Measurements from ENCODE around the gene SNRNP25. TPM values are rescaled to one million over a fixed set of nuclear protein-coding genes. Genes with fewer than 3 reads are reported as not detected.

The SNRNP25 gene
- total and polyA plus RNA-seq, 9 of the 15 experiments (the other 6 are each of a cell fraction or from before 2014, with no cell fraction given): 59.0 to 176 (median 108) TPM

- FAIRE-seq (no peak), ATAC-seq (no peak; the same call in 1 of the 3 replicates), DNase-seq (ENCODE audit: extremely low read depth in 1 of 4, low spot score in 3 of 4) (no peak)
- Histone ChIP-seq H3K9ac (ENCODE audit: insufficient read depth in 1 of 2, low read depth in 2 of 2, low read length in 2 of 2) (no peak overlapping the region; a peak in 1 of 4 replicates), H3K36me3 (ENCODE audit: control insufficient read depth, insufficient read depth, low read length) (peaks cover 27% of the 10 kb centered on the region; the same call in 2 of the 3 replicates), H3K9me1 (ENCODE audit: control insufficient read depth, insufficient read depth, low read length) (no peaks in the 10 kb centered on the region), H3K4me2 (ENCODE audit: insufficient read depth, low read length) (no peak overlapping the region), H3K9me3 (replicated peaks; ENCODE audit: control insufficient read depth, insufficient read depth, low read depth, low read length) (no peaks in the 10 kb centered on the region), H2AFZ (ENCODE audit: low read depth, low read length) (no peak overlapping the region), H3K4me1 (replicated peaks in 1 of 2; ENCODE audit: control insufficient read depth in 2 of 2, insufficient read depth in 2 of 2, low read length in 2 of 2) (peaks cover 0 to 34% of the 10 kb centered on the region in 2 experiments; a peak in 3 of 5 replicates), H3K27ac (ENCODE audit: extremely low read depth, low read depth, low read length) (no peak overlapping the region), H3K4me3 (no peak overlapping the region), H4K20me1 (replicated peaks; ENCODE audit: control insufficient read depth, insufficient read depth, low read length) (peaks cover 4% of the 10 kb centered on the region; the same call in 1 of the 2 replicates), H3K79me2 (ENCODE audit: control insufficient read depth, insufficient read depth, low read length) (no peaks in the 10 kb centered on the region), H3K27me3 (ENCODE audit: control insufficient read depth in 2 of 2, insufficient read depth in 2 of 2, low read length in 2 of 2) (no peaks in the 10 kb centered on the region)
- ChIA-PET CTCF (ENCODE audit: low intra/inter-chr PET ratio) (no interaction called here), POLR2A (interaction anchor here (1.2 kb wide), 1 partner anchor 44 kb away, joined by 5 read pairs; no protein-coding TSS in a partner anchor)
- 74% methylated on average over 20 of the region's 21 CpGs for WGBS (ENCODE audit: insufficient coverage, low coverage, missing lambda C conversion rate)
- in situ Hi-C loops (cut with MboI): no loop called here
- intact Hi-C loops (cut with micrococcal nuclease): no loop called here
- TF ChIP-seq TARDBP (IDR thresholded peaks at IDR 0.05) (0 out of 2 replicates have a peak, but pooled peaks have one; percentile 26), CHCHD3 (CRISPR knock-in tag; IDR thresholded peaks at IDR 0.05) (no peak), ESRRA (IDR thresholded peaks at IDR 0.05; ENCODE audit: borderline replicate concordance, low read depth) (no peak), POLR2A (conservative IDR thresholded peaks at IDR 0.05) (peak; percentile 54; the same call in 1 of the 2 replicates), POLR2G (IDR thresholded peaks at IDR 0.05; ENCODE audit: low read depth, low read length) (peak; percentile 61), STAT5A (IDR thresholded peaks at IDR 0.05; ENCODE audit: borderline replicate concordance, low read length) (peak; percentile 9; the same call in 1 of the 2 replicates), RBM14 (IDR thresholded peaks at IDR 0.05; ENCODE audit: borderline replicate concordance, insufficient read depth, low read depth, low read length) (no peak), HDGF (IDR thresholded peaks at IDR 0.05) (no peak), SIRT6 (IDR thresholded peaks at IDR 0.05; ENCODE audit: low read depth, low read length) (no peak)
- TF ChIP-seq, protein P1, sequence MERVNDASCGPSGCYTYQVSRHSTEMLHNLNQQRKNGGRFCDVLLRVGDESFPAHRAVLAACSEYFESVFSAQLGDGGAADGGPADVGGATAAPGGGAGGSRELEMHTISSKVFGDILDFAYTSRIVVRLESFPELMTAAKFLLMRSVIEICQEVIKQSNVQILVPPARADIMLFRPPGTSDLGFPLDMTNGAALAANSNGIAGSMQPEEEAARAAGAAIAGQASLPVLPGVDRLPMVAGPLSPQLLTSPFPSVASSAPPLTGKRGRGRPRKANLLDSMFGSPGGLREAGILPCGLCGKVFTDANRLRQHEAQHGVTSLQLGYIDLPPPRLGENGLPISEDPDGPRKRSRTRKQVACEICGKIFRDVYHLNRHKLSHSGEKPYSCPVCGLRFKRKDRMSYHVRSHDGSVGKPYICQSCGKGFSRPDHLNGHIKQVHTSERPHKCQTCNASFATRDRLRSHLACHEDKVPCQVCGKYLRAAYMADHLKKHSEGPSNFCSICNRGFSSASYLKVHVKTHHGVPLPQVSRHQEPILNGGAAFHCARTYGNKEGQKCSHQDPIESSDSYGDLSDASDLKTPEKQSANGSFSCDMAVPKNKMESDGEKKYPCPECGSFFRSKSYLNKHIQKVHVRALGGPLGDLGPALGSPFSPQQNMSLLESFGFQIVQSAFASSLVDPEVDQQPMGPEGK (CRISPR knock-in tag; IDR thresholded peaks at IDR 0.05; ENCODE audit: borderline replicate concordance): no peak
- TF ChIP-seq, protein P2, sequence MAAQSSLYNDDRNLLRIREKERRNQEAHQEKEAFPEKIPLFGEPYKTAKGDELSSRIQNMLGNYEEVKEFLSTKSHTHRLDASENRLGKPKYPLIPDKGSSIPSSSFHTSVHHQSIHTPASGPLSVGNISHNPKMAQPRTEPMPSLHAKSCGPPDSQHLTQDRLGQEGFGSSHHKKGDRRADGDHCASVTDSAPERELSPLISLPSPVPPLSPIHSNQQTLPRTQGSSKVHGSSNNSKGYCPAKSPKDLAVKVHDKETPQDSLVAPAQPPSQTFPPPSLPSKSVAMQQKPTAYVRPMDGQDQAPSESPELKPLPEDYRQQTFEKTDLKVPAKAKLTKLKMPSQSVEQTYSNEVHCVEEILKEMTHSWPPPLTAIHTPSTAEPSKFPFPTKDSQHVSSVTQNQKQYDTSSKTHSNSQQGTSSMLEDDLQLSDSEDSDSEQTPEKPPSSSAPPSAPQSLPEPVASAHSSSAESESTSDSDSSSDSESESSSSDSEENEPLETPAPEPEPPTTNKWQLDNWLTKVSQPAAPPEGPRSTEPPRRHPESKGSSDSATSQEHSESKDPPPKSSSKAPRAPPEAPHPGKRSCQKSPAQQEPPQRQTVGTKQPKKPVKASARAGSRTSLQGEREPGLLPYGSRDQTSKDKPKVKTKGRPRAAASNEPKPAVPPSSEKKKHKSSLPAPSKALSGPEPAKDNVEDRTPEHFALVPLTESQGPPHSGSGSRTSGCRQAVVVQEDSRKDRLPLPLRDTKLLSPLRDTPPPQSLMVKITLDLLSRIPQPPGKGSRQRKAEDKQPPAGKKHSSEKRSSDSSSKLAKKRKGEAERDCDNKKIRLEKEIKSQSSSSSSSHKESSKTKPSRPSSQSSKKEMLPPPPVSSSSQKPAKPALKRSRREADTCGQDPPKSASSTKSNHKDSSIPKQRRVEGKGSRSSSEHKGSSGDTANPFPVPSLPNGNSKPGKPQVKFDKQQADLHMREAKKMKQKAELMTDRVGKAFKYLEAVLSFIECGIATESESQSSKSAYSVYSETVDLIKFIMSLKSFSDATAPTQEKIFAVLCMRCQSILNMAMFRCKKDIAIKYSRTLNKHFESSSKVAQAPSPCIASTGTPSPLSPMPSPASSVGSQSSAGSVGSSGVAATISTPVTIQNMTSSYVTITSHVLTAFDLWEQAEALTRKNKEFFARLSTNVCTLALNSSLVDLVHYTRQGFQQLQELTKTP (IDR thresholded peaks at IDR 0.05; ENCODE audit: low read depth in 1 of 2, partially characterized antibody in 2 of 2): no peak
- TF ChIP-seq, protein P3, sequence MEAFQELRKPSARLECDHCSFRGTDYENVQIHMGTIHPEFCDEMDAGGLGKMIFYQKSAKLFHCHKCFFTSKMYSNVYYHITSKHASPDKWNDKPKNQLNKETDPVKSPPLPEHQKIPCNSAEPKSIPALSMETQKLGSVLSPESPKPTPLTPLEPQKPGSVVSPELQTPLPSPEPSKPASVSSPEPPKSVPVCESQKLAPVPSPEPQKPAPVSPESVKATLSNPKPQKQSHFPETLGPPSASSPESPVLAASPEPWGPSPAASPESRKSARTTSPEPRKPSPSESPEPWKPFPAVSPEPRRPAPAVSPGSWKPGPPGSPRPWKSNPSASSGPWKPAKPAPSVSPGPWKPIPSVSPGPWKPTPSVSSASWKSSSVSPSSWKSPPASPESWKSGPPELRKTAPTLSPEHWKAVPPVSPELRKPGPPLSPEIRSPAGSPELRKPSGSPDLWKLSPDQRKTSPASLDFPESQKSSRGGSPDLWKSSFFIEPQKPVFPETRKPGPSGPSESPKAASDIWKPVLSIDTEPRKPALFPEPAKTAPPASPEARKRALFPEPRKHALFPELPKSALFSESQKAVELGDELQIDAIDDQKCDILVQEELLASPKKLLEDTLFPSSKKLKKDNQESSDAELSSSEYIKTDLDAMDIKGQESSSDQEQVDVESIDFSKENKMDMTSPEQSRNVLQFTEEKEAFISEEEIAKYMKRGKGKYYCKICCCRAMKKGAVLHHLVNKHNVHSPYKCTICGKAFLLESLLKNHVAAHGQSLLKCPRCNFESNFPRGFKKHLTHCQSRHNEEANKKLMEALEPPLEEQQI (IDR thresholded peaks at IDR 0.05): no peak
- no TSS peak for BruUV-seq (replicated peaks)
Measured at GRCh38 chr16:33877-34647, 19.6 kb upstream of the SNRNP25 start.
